Parathyroid adenoma (tissue), 2 donors: Measurements from ENCODE around the gene CPN1.
"Not testable (repeated sequence)": the region's sequence is repeated elsewhere in the genome, so short reads cannot be mapped to it uniquely, and the experiment has no call there.

Source experiments
- H2AFZ ChIP-seq: fragments of 300-600 bp; sonication (generic); one replicate; pipeline ENCODE4 v1.7.0; 2017; ENCODE audit warnings: antibody characterized with exemption, mild to moderate bottlenecking
- H3K27ac ChIP-seq: fragments of 300-600 bp; sonication (generic); one replicate; pipeline ENCODE4 v1.7.0; 2017
- H3K27me3 ChIP-seq: fragments of 300-600 bp; sonication (generic); one replicate; pipeline ENCODE4 v1.7.0; 2017; ENCODE audit warnings: low read length; ENCODE audit not compliant: control insufficient read depth, insufficient read depth
- H3K36me3 ChIP-seq: fragments of 300-600 bp; sonication (generic); one replicate; pipeline ENCODE4 v1.7.0; 2017; ENCODE audit warnings: low read length; ENCODE audit not compliant: control insufficient read depth, insufficient read depth
- H3K4me1 ChIP-seq: fragments of 300-600 bp; sonication (generic); one replicate; pipeline ENCODE4 v1.7.0; 2017; ENCODE audit warnings: control low read depth
- H3K4me2 ChIP-seq: fragments of 300-600 bp; sonication (generic); one replicate; pipeline ENCODE4 v1.7.0; 2017; ENCODE audit warnings: low read length
- H3K4me3 ChIP-seq: fragments of 300-600 bp; sonication (generic); one replicate; pipeline ENCODE4 v1.7.0; 2017; ENCODE audit warnings: low read depth, low read length
- H3K79me2 ChIP-seq: fragments of 300-600 bp; sonication (generic); one replicate; pipeline ENCODE4 v1.7.0; 2017; ENCODE audit warnings: control low read depth
- H3K9ac ChIP-seq: fragments of 300-600 bp; sonication (generic); one replicate; pipeline ENCODE4 v1.7.0; 2017; ENCODE audit warnings: mild to moderate bottlenecking
- H3K9me3 ChIP-seq: fragments of 300-600 bp; sonication (generic); one replicate; pipeline ENCODE4 v1.7.0; 2017; ENCODE audit warnings: low read length; ENCODE audit not compliant: control insufficient read depth
- CTCF ChIP-seq: fragments of 300-600 bp; sonication (generic); IDR thresholded peaks from one replicate; pipeline ENCODE4 v1.7.0; 2017; ENCODE audit warnings: antibody characterized with exemption, mild to moderate bottlenecking
- donor health status: primary hyperparathyroidism.

CPN1 gene

DNA sequence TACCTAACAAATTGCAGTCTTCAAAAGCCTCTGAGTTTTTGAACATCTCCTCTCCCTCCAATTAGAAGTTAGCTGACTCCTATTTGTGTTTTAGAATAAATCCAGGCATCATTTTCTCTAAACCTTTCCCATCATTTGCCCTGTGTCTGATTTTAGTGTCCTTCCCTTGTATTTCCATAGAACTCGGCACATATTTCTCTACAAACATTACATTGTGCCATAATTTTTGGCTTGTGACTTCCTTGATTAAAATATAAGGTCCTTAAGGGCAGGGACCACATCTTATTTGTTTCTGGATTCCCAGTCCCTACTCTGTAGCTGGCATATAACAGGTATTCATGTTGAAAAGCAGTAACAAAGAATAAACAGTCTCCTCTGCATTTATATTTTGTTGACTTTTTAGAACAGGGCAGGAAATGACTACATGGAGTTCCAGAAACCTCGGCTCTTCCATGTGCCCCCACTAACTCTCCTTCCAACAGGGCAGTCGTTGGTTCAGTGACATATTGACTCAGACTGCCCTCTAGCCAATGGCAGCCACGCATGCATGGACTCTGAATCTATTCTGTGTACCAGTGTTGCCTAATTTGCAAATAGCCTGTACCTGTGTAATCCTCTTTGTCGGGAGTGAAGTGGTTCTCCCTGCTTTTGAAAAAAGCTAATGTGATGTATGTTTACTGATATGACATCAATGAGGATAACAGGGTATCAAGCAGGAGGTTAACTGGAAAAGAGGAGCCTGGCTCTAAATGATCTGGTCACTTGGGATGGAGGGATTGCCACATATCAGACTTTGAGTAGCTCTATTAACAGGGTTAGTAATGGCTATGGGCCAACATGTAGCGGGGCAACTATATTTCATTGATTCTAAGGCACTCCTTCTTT, 19.8 kb upstream of the CPN1 start:
- Histone ChIP-seq H2AFZ (peak overlapping the region; percentile 4), H3K9me3 (no peaks in the 10 kb centered on the region), H3K9ac (no peak overlapping the region), H3K27me3 (no peaks in the 10 kb centered on the region), H3K79me2 (no peaks in the 10 kb centered on the region), H3K4me1 (no peaks in the 10 kb centered on the region), H3K36me3 (no peaks in the 10 kb centered on the region), H3K27ac (no peak overlapping the region), H3K4me3 (no peak overlapping the region), H3K4me2 (no peak overlapping the region)
- no peak for TF ChIP-seq CTCF

DNA sequence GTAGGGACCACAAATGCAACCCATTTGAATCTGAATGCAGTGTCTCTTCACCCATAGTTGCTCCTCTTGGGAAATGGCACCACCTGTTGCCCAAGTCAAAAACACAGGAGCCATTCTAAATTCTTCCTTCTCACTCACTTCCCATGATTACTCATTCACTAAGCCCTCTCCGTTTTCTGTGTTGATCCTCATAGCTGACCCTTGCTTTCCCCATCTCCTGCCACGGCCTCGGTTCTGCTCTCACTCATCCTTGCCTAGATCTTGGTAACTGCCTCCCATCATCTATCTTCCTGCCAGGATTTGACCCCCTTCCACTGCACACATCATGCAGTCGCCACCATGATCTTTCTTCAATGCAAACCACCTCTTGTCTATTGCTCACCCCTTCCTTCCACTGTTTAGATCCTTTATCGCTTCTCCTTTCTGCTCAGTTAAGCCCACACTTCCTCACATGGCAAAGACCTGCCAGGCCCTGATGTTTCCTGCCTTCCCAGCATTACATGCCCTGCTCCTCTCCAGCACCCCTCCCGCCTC, 19.0 kb upstream of the CPN1 start:
- no peak overlapping the region for H3K9ac ChIP-seq
- no peak overlapping the region for H3K27ac ChIP-seq
- no peaks in the 10 kb centered on the region for H3K79me2 ChIP-seq
- H3K9me3 ChIP-seq = no peaks in the 10 kb centered on the region
- no peaks in the 10 kb centered on the region for H3K27me3 ChIP-seq
- no peaks in the 10 kb centered on the region for H3K36me3 ChIP-seq
- TF ChIP-seq CTCF = no peak
- peak overlapping the region; percentile 4 for H2AFZ ChIP-seq
- H3K4me2 ChIP-seq = no peak overlapping the region
- no peak overlapping the region for H3K4me3 ChIP-seq
- no peaks in the 10 kb centered on the region for H3K4me1 ChIP-seq

- H2AFZ ChIP-seq = no peak overlapping the region
- TF ChIP-seq CTCF = no peak
- no peaks in the 10 kb centered on the region for H3K27me3 ChIP-seq
- no peak overlapping the region for H3K27ac ChIP-seq
- H3K9ac ChIP-seq = no peak overlapping the region
- no peaks in the 10 kb centered on the region for H3K9me3 ChIP-seq
- H3K4me2 ChIP-seq = no peak overlapping the region
- H3K79me2 ChIP-seq = no peaks in the 10 kb centered on the region
- no peak overlapping the region for H3K4me3 ChIP-seq
- no peaks in the 10 kb centered on the region for H3K4me1 ChIP-seq
- H3K36me3 ChIP-seq = no peaks in the 10 kb centered on the region
Observed at GRCh38 chr10:100089241-100089640, 7.6 kb upstream of the CPN1 start.

DNA sequence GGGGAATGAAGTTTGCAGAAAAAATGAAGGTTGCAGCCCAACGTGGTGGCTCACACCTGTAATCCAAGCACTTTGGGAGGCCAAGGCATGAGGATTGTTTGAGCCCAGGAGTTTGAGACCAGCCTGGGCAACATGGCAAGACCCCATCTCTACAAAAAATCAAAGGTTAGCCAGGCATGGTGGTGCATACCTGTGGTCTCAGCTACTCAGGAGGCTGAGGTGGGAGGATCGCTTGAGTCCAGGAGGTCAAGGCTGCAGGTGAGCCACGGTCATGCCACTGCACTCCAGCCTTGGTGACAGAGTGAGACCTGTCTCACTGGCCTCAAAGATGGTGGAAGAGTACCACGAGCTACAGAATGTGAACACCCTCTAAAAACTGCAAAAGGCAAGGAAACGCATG, 5.0 kb upstream of the CPN1 start:
- H3K4me1 ChIP-seq, H3K9ac ChIP-seq, H3K27ac ChIP-seq, H3K79me2 ChIP-seq, H3K4me2 ChIP-seq, H3K9me3 ChIP-seq, H3K4me3 ChIP-seq, H3K36me3 ChIP-seq, H3K27me3 ChIP-seq, H2AFZ ChIP-seq: not testable (repeated sequence)

DNA sequence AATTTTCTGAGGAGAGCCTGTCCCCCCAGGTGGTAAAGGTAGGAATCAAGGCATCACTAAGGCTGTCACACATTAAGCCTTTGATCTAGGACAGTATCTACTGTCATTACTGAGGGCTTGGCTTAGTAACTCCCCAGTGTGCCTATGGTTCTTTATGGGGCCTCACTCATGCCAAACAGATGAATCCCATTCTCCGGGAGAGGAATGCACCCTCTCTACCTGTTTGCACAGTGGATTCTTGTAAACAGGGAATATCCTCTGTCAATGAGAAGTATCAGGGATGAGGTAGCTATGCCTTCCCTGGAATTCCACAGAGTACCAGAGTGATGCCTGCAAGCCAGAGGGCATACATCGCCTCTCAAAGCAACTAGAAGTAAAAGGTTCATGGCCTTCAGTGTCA, 3.9 kb upstream of the CPN1 start:
- H3K27ac ChIP-seq = no peak overlapping the region
- no peak overlapping the region for H3K4me3 ChIP-seq
- no peaks in the 10 kb centered on the region for H3K9me3 ChIP-seq
- no peaks in the 10 kb centered on the region for H3K36me3 ChIP-seq
- H3K79me2 ChIP-seq = no peaks in the 10 kb centered on the region
- TF ChIP-seq CTCF = no peak
- no peaks in the 10 kb centered on the region for H3K4me1 ChIP-seq
- H3K27me3 ChIP-seq = no peaks in the 10 kb centered on the region
- H3K4me2 ChIP-seq = no peak overlapping the region
- no peak overlapping the region for H3K9ac ChIP-seq
- H2AFZ ChIP-seq = no peak overlapping the region
